Pancreas (tissue), 10 donors: Measurements from ENCODE around the gene CRLF2. TPM values are rescaled to one million over a fixed set of nuclear protein-coding genes. Genes with fewer than 3 reads are reported as not detected.

Source experiments
- ATAC-seq, 4 donors: fragments of 200-7000 bp; cut with Tn5 transposase; one replicate each; pipeline versions ENCODE4 v1.8.0 to v1.9.1; 2020; ENCODE audit warnings: mild to moderate bottlenecking in 4 of 4, moderate library complexity in 4 of 4
- DNase-seq, 6 donors: peaks; one replicate each; pipeline ENCODE4 v3.0.0-alpha.2; 2020
- FAIRE-seq: peaks from 2 replicates; lab custom pipeline; 2012; peaks lifted over from hg19 to GRCh38; lab: Jason Lieb, UNC
- H3K27ac ChIP-seq, 4 donors: fragments of 200-600 bp; sonication (generic); 1 replicate in 3 of 4; 2 replicates in 1 of 4; pipeline versions ENCODE4 v1.5.0 to v1.8.0; 2020
- H3K27me3 ChIP-seq, 4 donors: fragments of 200-600 bp; one replicate each; pipeline ENCODE4 v1.8.0; 2021
- H3K36me3 ChIP-seq, 3 donors: fragments of 200-600 bp; sonication (generic) in 1 of 3; one replicate each; pipeline versions ENCODE4 v1.5.0 to v1.8.0; 2020 to 2021
- H3K4me1 ChIP-seq, 3 donors: fragments of 200-600 bp; one replicate each; pipeline ENCODE4 v1.8.0; 2021
- H3K4me3 ChIP-seq, 4 donors: fragments of 200-600 bp; sonication (generic) in 2 of 4; one replicate each; pipeline versions ENCODE4 v1.5.0 to v1.8.0; 2020 to 2021
- H3K9me3 ChIP-seq, 4 donors: fragments of 200-600 bp; one replicate each; pipeline ENCODE4 v1.8.0; 2021
- CTCF ChIP-seq, 4 donors: fragments of 200-600 bp; sonication (generic) in 3 of 4; IDR thresholded peaks; one replicate each; pipeline versions ENCODE4 v1.5.0 to v1.8.0; 2021; ENCODE audit warnings: antibody characterized with exemption in 4 of 4
- WGBS, 2 donors: extraction: QIAGEN DNeasy Blood & Tissue Kit; methylation state at CpG; one replicate each; pipeline ENCODE4 v1.1.7; 2013; 5-methylcytosine and 5-hydroxymethylcytosine counted together
- intact Hi-C, 3 donors: fragments of 100-400 bp; cut with DNase I; formaldehyde crosslinking; loops; one replicate each; pipeline versions ENCODE4 v1.11.1 to v1.14.2; 2022
- polyA plus RNA-seq, 2 donors: library from polyadenylated mRNA; stranded (reverse); fragments of 200-250 nt; gene quantifications; one replicate each; pipeline ENCODE4 v1.2.3, GENCODE V29; 2013
- total RNA-seq, 6 donors: library from RNA; stranded (reverse); fragmentation: NEBNext Ultra II Directional in 4 of 6; extraction: Animal tissue kit (Norgen Biotek cat#: 25700) in 4 of 6; gene quantifications; one replicate each; pipeline versions ENCODE4 v1.2.1 to v1.2.4, GENCODE V29; 2021 to 2023
- donor health status: healthy with polysubstance abuse.
- donor health status: DM: no; HTN: no; CAD: no; lungs with moderate emphysema.
- donor health status: DM: no; HTN: no; CAD: no.
- donor health status: control.
- donor health status: control.
- donor health status: Bipolar disorder and iron deficiency.
- donor health status: DM: yes; HTN: yes; CAD: no.
- donor health status: DM: no; HTN: no; CAD: no.
- donor health status: DM: no; HTN: no; CAD: no.
- donor health status: DM: yes; HTN: yes; CAD: no.

The CRLF2 gene
- total and polyA plus RNA-seq, 8 donors: 0.07 to 0.12 TPM; not detected in 6

GRCh38 chrX:1151378-1152077, 60.9 kb downstream of the CRLF2 start:
- Histone ChIP-seq H3K27ac (no peak overlapping the region), H3K36me3 (no peaks in the 10 kb centered on the region), H3K9me3 (no peaks in the 10 kb centered on the region), H3K4me1 (no peaks in the 10 kb centered on the region), H3K4me3 (no peak overlapping the region), H3K27me3 (peaks cover 0 to 6% (median 0%) of the 10 kb centered on the region in 4 donors)
- no peak for FAIRE-seq
- no peak for DNase-seq
- WGBS, 2 donors: 32 to 36% methylated on average over 9 of the region's 9 CpGs
- no peak for ATAC-seq
- TF ChIP-seq CTCF (IDR thresholded peaks at IDR 0.05): no peak
- intact Hi-C loops: no loop called here

- WGBS, 2 donors: 62 to 64% methylated on average over 8 of the region's 8 CpGs
Measured at GRCh38 chrX:1150569-1151347, 61.7 kb downstream of the CRLF2 start.

GRCh38 chrX:1147611-1148515, 64.6 kb downstream of the CRLF2 start:
- TF ChIP-seq CTCF (IDR thresholded peaks at IDR 0.05): no peak
- 32 to 51% methylated on average over 29 of the region's 29 CpGs for WGBS, 2 donors
- Histone ChIP-seq H3K27ac (no peak overlapping the region), H3K9me3 (no peaks in the 10 kb centered on the region), H3K4me1 (no peaks in the 10 kb centered on the region), H3K36me3 (no peaks in the 10 kb centered on the region), H3K27me3 (peaks cover 0 to 6% (median 0%) of the 10 kb centered on the region in 4 donors), H3K4me3 (no peak overlapping the region)
- DNase-seq: no peak
- no peak for ATAC-seq
- FAIRE-seq: no peak
- intact Hi-C loops: no loop called here

More at GRCh38 chrX:1150569-1151347, 61.7 kb downstream of the CRLF2 start:
- intact Hi-C loops: no loop called here
- Histone ChIP-seq H3K27ac (no peak overlapping the region), H3K4me3 (no peak overlapping the region), H3K4me1 (no peaks in the 10 kb centered on the region), H3K36me3 (no peaks in the 10 kb centered on the region), H3K27me3 (peaks cover 0 to 6% (median 0%) of the 10 kb centered on the region in 4 donors), H3K9me3 (no peaks in the 10 kb centered on the region)
- DNase-seq: no peak
- no peak for ATAC-seq
- no peak for FAIRE-seq
- no peak for TF ChIP-seq CTCF (IDR thresholded peaks at IDR 0.05)

- intact Hi-C loops: no loop called here
- Histone ChIP-seq H3K4me3 (no peak overlapping the region), H3K9me3 (no peaks in the 10 kb centered on the region), H3K36me3 (no peaks in the 10 kb centered on the region), H3K27me3 (peaks cover 0 to 6% (median 0%) of the 10 kb centered on the region in 4 donors), H3K4me1 (no peaks in the 10 kb centered on the region), H3K27ac (no peak overlapping the region)
- DNase-seq (no peak), ATAC-seq (no peak), FAIRE-seq (no peak)
- no peak for TF ChIP-seq CTCF (IDR thresholded peaks at IDR 0.05)
- 52 to 55% methylated on average over 11 of the region's 11 CpGs for WGBS, 2 donors
Measured at GRCh38 chrX:1144293-1144692, 68.2 kb downstream of the CRLF2 start.

Other genes starting within 250 kb of the CRLF2 start
- 1 to 10 TPM in 3 of 6 donors, under 1 TPM in 3; 0.28 to 9.8 (median 1.4) TPM for gene CSF2RA, start 56.2 kb upstream of the CRLF2 start, total RNA-seq
- 1 to 10 TPM; 1.7 to 1.8 TPM for gene CSF2RA, start 56.2 kb upstream of the CRLF2 start, polyA plus RNA-seq
- 1 to 10 TPM in 4 of 6 donors, under 1 TPM in 2; 0.57 to 3.1 (median 1.5) TPM for gene IL3RA, start 124.1 kb upstream of the CRLF2 start, total RNA-seq
- gene IL3RA, start 124.1 kb upstream of the CRLF2 start, polyA plus RNA-seq: 1 to 10 TPM; 5.8 to 7.6 TPM
- gene SLC25A6, start 179.5 kb upstream of the CRLF2 start, total RNA-seq: 100 to 1,000 TPM; 188 to 398 (median 252) TPM
- 100 to 1,000 TPM; 208 to 229 TPM for gene SLC25A6, start 179.5 kb upstream of the CRLF2 start, polyA plus RNA-seq
- gene ASMTL, start 240.3 kb upstream of the CRLF2 start, total RNA-seq: 10 to 100 TPM; 11.2 to 19.4 (median 15.6) TPM
- 10 to 100 TPM; 16.9 to 25.9 TPM for gene ASMTL, start 240.3 kb upstream of the CRLF2 start, polyA plus RNA-seq